ENCODE measurements around the gene GNAT1. TPM values are rescaled to one million over a fixed set of nuclear protein-coding genes. Genes with fewer than 3 reads are reported as not detected.

The GNAT1 gene
- total RNA-seq, 2 donors from 2014 or later: not detected

DNA sequence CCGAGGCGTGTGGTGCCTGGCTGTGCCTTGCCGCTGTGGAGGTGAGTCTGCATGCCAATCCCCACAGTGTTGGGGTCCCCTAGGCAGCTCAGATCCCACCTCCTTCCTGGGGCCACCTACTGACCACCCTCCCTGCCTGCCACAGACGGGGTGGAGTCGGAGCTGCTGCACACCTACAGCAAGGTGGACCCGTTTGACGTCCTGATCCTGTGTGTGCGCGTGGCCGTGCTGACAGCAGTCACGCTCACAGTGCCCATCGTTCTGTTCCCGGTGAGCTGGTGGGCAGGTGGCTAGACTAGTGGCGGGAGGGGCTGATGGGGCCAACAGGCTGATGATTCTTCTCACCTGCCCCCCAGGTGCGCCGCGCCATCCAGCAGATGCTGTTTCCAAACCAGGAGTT, 27.0 kb downstream of the GNAT1 start:
- WGBS: 88% methylated on average over 17 of the region's 17 CpGs
- no peak for TF ChIP-seq POLR2AphosphoS5 (IDR thresholded peaks at IDR 0.05)
- TF ChIP-seq, protein P1, sequence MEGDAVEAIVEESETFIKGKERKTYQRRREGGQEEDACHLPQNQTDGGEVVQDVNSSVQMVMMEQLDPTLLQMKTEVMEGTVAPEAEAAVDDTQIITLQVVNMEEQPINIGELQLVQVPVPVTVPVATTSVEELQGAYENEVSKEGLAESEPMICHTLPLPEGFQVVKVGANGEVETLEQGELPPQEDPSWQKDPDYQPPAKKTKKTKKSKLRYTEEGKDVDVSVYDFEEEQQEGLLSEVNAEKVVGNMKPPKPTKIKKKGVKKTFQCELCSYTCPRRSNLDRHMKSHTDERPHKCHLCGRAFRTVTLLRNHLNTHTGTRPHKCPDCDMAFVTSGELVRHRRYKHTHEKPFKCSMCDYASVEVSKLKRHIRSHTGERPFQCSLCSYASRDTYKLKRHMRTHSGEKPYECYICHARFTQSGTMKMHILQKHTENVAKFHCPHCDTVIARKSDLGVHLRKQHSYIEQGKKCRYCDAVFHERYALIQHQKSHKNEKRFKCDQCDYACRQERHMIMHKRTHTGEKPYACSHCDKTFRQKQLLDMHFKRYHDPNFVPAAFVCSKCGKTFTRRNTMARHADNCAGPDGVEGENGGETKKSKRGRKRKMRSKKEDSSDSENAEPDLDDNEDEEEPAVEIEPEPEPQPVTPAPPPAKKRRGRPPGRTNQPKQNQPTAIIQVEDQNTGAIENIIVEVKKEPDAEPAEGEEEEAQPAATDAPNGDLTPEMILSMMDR (IDR thresholded peaks at IDR 0.05): no peak
- TF ChIP-seq POLR2A (IDR thresholded peaks at IDR 0.05): no peak

GRCh38 chr3:50219285-50219684, 27.9 kb downstream of the GNAT1 start:
- H3K4me1 ChIP-seq (replicated peaks): no peaks in the 10 kb centered on the region
- DNase-seq (ENCODE audit: low spot score): no peak
- no peaks in the 10 kb centered on the region for H3K9me3 ChIP-seq
- intact Hi-C loops (cut with DNase I): no loop called here
- WGBS: 91% methylated on average over 5 of the region's 5 CpGs
- TF ChIP-seq, protein P1 (IDR thresholded peaks at IDR 0.05): no peak
- TF ChIP-seq POLR2AphosphoS5 (IDR thresholded peaks at IDR 0.05): no peak
- TF ChIP-seq POLR2A (IDR thresholded peaks at IDR 0.05): no peak
- no peaks in the 10 kb centered on the region for H3K27me3 ChIP-seq (replicated peaks; ENCODE audit: insufficient read depth)
- no peak overlapping the region for H3K27ac ChIP-seq
- H3K4me3 ChIP-seq: no peak overlapping the region
- H3K36me3 ChIP-seq: no peaks in the 10 kb centered on the region

More for the DNA sequence above, 27.0 kb downstream of the GNAT1 start:
- H3K9me3 ChIP-seq: no peaks in the 10 kb centered on the region
- H3K4me3 ChIP-seq: no peak overlapping the region
- intact Hi-C loops (cut with DNase I): no loop called here
- DNase-seq (ENCODE audit: low spot score): no peak
- no peak overlapping the region for H3K27ac ChIP-seq
- no peaks in the 10 kb centered on the region for H3K27me3 ChIP-seq (replicated peaks; ENCODE audit: insufficient read depth)
- no peaks in the 10 kb centered on the region for H3K36me3 ChIP-seq
- H3K4me1 ChIP-seq (replicated peaks): no peaks in the 10 kb centered on the region

DNA sequence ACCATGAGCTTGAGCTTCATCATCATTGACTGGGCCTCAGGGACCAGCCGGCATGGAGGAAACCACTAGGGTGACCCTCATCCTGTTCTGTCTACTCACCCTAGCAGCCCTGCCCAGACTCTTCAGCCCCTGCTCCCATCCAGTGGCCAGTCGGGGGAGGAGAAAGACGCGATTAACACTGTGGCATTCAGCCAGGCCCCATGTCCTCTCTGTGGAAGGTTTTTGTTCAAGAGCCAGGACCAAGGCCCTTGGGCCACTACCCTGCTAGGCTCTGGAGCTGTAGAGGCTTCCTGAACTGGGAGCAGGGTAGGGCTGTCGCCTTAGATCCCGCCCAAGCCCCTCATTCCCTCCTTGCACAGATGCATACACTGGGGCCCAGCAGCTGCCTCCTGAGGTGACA, 28.7 kb downstream of the GNAT1 start:
- no peaks in the 10 kb centered on the region for H3K4me1 ChIP-seq (replicated peaks)
- no peak for DNase-seq (ENCODE audit: low spot score)
- H3K27me3 ChIP-seq (replicated peaks; ENCODE audit: insufficient read depth): no peaks in the 10 kb centered on the region
- no peaks in the 10 kb centered on the region for H3K36me3 ChIP-seq
- intact Hi-C loops (cut with DNase I): no loop called here
- no peak overlapping the region for H3K27ac ChIP-seq
- TF ChIP-seq POLR2A (IDR thresholded peaks at IDR 0.05): no peak
- TF ChIP-seq POLR2AphosphoS5 (IDR thresholded peaks at IDR 0.05): no peak
- TF ChIP-seq, protein P1 (IDR thresholded peaks at IDR 0.05): no peak
- no peaks in the 10 kb centered on the region for H3K9me3 ChIP-seq
- H3K4me3 ChIP-seq: no peak overlapping the region
- WGBS: 77% methylated on average over 6 of the region's 6 CpGs

DNA sequence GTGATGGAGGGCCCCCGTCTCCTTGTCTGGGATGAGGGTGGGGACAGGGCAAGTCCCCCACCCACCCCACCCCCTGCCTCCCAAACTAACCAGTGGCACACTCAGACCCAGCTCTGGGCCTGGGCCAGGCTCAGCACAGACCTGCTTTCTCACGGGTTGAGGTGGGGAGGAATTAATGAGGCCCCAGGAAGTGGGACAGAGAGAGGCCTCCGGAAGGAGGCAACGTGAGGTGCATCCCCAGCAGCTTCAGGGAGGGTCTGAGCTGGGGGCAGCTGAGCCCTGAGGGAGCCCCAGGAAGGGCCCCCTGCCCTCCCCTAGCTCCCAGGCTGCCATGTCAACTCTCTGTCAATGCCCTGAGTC, 29.6 kb downstream of the GNAT1 start:
- intact Hi-C loops (cut with DNase I): no loop called here
- Histone ChIP-seq H3K4me3 (no peak overlapping the region), H3K4me1 (replicated peaks) (no peaks in the 10 kb centered on the region), H3K36me3 (no peaks in the 10 kb centered on the region), H3K9me3 (no peaks in the 10 kb centered on the region), H3K27me3 (replicated peaks; ENCODE audit: insufficient read depth) (no peaks in the 10 kb centered on the region), H3K27ac (no peak overlapping the region)
- no peak for DNase-seq (ENCODE audit: low spot score)
- WGBS: 55% methylated on average over 4 of the region's 4 CpGs
- no peak for TF ChIP-seq POLR2AphosphoS5 (IDR thresholded peaks at IDR 0.05)
- TF ChIP-seq POLR2A (IDR thresholded peaks at IDR 0.05): no peak
- TF ChIP-seq, protein P1 (IDR thresholded peaks at IDR 0.05): no peak

GRCh38 chr3:50221411-50222168, 30.2 kb downstream of the GNAT1 start:
- WGBS: 52% methylated on average over 12 of the region's 12 CpGs
- intact Hi-C loops (cut with DNase I): no loop called here
- no peaks in the 10 kb centered on the region for H3K4me1 ChIP-seq (replicated peaks)
- no peak for TF ChIP-seq POLR2AphosphoS5 (IDR thresholded peaks at IDR 0.05)
- TF ChIP-seq POLR2A (IDR thresholded peaks at IDR 0.05): no peak
- TF ChIP-seq, protein P1 (IDR thresholded peaks at IDR 0.05): no peak
- H3K27ac ChIP-seq: no peak overlapping the region
- DNase-seq (ENCODE audit: low spot score): no peak
- H3K4me3 ChIP-seq: no peak overlapping the region
- no peaks in the 10 kb centered on the region for H3K27me3 ChIP-seq (replicated peaks; ENCODE audit: insufficient read depth)
- H3K36me3 ChIP-seq: no peaks in the 10 kb centered on the region
- H3K9me3 ChIP-seq: no peaks in the 10 kb centered on the region
